GM23338 (cell line): ENCODE measurements around the gene ZNF697.

Experiments
- CREB1 ChIP-seq: fragments of 250-450 bp; sonication (Bioruptor Pico); IDR thresholded peaks from 2 replicates; pipeline ENCODE4 v1.5.0; 2020; ENCODE audit warnings: low read depth, mild to moderate bottlenecking, moderate library complexity
- EZH2 ChIP-seq: fragments of 200-600 bp; sonication (generic); IDR thresholded peaks from one replicate; pipeline ENCODE4 v1.8.0; 2017; ENCODE audit warnings: antibody characterized with exemption, mild to moderate bottlenecking, low read depth; ENCODE audit not compliant: unreplicated experiment
- EZH2phosphoT487 ChIP-seq: fragments of 200-600 bp; sonication (generic); IDR thresholded peaks from one replicate; pipeline ENCODE4 v1.8.1; 2018; ENCODE audit warnings: antibody characterized with exemption; ENCODE audit not compliant: unreplicated experiment
- POLR2AphosphoS5 ChIP-seq: IDR thresholded peaks from 2 replicates; pipeline ENCODE4 v1.6.1; 2016; ENCODE audit warnings: antibody characterized with exemption, low read depth
- TF ChIP-seq, protein P1 (sequence below), 2 experiments: fragments of 200-600 bp in 1 of 2; sonication (generic) in 1 of 2; conservative IDR thresholded peaks; 2 replicates each; pipeline versions ENCODE4 v1.5.1 to v1.6.1; 2016 to 2017; ENCODE audit warnings: antibody characterized with exemption in 2 of 2, low read depth in 2 of 2, mild to moderate bottlenecking in 2 of 2, moderate library complexity in 1 of 2
- TF ChIP-seq, protein P2 (sequence below): IDR thresholded peaks from one replicate; pipeline ENCODE4 v1.6.1; 2018; ENCODE audit warnings: antibody characterized with exemption; ENCODE audit not compliant: unreplicated experiment
- TF ChIP-seq, protein P3 (sequence below): fragments of 250-450 bp; sonication (Bioruptor Pico); IDR thresholded peaks from 2 replicates; pipeline ENCODE4 v1.5.0; 2020; ENCODE audit warnings: mild to moderate bottlenecking, moderate library complexity

DNA sequence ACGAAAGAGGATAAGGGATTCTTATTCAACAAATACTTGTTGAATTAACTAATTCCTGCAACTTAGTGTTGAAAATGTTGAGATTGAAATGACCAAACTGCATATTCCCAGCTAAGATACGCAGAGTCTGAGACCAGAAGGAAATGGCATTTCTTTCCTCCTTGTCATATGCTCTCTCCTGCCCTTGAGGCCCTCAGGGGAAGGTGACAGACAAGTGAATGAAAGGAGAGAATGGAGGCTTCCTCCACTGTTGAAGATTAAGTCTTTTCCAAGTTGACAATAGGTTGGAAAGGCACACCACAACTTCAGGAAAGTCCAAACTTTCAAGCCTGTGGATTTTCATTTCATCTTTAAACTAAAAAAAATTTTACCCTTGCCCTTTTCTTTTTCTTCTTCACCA lies 3.1 kb upstream of the ZNF697 start:
- TF ChIP-seq, protein P1, sequence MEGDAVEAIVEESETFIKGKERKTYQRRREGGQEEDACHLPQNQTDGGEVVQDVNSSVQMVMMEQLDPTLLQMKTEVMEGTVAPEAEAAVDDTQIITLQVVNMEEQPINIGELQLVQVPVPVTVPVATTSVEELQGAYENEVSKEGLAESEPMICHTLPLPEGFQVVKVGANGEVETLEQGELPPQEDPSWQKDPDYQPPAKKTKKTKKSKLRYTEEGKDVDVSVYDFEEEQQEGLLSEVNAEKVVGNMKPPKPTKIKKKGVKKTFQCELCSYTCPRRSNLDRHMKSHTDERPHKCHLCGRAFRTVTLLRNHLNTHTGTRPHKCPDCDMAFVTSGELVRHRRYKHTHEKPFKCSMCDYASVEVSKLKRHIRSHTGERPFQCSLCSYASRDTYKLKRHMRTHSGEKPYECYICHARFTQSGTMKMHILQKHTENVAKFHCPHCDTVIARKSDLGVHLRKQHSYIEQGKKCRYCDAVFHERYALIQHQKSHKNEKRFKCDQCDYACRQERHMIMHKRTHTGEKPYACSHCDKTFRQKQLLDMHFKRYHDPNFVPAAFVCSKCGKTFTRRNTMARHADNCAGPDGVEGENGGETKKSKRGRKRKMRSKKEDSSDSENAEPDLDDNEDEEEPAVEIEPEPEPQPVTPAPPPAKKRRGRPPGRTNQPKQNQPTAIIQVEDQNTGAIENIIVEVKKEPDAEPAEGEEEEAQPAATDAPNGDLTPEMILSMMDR (conservative IDR thresholded peaks at IDR 0.05; ENCODE audit: low read depth in 2 of 2) = no peak
- TF ChIP-seq EZH2phosphoT487 = no peak
- TF ChIP-seq, protein P2, sequence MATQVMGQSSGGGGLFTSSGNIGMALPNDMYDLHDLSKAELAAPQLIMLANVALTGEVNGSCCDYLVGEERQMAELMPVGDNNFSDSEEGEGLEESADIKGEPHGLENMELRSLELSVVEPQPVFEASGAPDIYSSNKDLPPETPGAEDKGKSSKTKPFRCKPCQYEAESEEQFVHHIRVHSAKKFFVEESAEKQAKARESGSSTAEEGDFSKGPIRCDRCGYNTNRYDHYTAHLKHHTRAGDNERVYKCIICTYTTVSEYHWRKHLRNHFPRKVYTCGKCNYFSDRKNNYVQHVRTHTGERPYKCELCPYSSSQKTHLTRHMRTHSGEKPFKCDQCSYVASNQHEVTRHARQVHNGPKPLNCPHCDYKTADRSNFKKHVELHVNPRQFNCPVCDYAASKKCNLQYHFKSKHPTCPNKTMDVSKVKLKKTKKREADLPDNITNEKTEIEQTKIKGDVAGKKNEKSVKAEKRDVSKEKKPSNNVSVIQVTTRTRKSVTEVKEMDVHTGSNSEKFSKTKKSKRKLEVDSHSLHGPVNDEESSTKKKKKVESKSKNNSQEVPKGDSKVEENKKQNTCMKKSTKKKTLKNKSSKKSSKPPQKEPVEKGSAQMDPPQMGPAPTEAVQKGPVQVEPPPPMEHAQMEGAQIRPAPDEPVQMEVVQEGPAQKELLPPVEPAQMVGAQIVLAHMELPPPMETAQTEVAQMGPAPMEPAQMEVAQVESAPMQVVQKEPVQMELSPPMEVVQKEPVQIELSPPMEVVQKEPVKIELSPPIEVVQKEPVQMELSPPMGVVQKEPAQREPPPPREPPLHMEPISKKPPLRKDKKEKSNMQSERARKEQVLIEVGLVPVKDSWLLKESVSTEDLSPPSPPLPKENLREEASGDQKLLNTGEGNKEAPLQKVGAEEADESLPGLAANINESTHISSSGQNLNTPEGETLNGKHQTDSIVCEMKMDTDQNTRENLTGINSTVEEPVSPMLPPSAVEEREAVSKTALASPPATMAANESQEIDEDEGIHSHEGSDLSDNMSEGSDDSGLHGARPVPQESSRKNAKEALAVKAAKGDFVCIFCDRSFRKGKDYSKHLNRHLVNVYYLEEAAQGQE = no peak
- no peak for TF ChIP-seq EZH2
- no peak for TF ChIP-seq CREB1
- no peak for TF ChIP-seq POLR2AphosphoS5
- TF ChIP-seq, protein P3, sequence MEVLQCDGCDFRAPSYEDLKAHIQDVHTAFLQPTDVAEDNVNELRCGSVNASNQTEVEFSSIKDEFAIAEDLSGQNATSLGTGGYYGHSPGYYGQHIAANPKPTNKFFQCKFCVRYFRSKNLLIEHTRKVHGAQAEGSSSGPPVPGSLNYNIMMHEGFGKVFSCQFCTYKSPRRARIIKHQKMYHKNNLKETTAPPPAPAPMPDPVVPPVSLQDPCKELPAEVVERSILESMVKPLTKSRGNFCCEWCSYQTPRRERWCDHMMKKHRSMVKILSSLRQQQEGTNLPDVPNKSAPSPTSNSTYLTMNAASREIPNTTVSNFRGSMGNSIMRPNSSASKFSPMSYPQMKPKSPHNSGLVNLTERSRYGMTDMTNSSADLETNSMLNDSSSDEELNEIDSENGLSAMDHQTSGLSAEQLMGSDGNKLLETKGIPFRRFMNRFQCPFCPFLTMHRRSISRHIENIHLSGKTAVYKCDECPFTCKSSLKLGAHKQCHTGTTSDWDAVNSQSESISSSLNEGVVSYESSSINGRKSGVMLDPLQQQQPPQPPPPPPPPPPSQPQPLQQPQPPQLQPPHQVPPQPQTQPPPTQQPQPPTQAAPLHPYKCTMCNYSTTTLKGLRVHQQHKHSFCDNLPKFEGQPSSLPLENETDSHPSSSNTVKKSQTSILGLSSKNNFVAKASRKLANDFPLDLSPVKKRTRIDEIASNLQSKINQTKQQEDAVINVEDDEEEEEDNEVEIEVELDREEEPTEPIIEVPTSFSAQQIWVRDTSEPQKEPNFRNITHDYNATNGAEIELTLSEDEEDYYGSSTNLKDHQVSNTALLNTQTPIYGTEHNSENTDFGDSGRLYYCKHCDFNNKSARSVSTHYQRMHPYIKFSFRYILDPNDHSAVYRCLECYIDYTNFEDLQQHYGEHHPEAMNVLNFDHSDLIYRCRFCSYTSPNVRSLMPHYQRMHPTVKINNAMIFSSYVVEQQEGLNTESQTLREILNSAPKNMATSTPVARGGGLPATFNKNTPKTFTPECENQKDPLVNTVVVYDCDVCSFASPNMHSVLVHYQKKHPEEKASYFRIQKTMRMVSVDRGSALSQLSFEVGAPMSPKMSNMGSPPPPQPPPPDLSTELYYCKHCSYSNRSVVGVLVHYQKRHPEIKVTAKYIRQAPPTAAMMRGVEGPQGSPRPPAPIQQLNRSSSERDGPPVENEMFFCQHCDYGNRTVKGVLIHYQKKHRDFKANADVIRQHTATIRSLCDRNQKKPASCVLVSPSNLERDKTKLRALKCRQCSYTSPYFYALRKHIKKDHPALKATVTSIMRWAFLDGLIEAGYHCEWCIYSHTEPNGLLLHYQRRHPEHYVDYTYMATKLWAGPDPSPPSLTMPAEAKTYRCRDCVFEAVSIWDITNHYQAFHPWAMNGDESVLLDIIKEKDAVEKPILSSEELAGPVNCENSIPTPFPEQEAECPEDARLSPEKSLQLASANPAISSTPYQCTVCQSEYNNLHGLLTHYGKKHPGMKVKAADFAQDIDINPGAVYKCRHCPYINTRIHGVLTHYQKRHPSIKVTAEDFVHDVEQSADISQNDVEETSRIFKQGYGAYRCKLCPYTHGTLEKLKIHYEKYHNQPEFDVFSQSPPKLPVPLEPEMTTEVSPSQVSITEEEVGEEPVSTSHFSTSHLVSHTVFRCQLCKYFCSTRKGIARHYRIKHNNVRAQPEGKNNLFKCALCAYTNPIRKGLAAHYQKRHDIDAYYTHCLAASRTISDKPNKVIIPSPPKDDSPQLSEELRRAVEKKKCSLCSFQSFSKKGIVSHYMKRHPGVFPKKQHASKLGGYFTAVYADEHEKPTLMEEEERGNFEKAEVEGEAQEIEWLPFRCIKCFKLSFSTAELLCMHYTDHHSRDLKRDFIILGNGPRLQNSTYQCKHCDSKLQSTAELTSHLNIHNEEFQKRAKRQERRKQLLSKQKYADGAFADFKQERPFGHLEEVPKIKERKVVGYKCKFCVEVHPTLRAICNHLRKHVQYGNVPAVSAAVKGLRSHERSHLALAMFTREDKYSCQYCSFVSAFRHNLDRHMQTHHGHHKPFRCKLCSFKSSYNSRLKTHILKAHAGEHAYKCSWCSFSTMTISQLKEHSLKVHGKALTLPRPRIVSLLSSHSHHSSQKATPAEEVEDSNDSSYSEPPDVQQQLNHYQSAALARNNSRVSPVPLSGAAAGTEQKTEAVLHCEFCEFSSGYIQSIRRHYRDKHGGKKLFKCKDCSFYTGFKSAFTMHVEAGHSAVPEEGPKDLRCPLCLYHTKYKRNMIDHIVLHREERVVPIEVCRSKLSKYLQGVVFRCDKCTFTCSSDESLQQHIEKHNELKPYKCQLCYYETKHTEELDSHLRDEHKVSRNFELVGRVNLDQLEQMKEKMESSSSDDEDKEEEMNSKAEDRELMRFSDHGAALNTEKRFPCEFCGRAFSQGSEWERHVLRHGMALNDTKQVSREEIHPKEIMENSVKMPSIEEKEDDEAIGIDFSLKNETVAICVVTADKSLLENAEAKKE = no peak
